ENCODE results near the gene SPPL3.

- TF ChIP-seq EZH2 (IDR thresholded peaks at IDR 0.05; ENCODE audit: borderline replicate concordance, low read length) (no peak), CTCF (conservative IDR thresholded peaks at IDR 0.05 in 1 of 2, IDR thresholded peaks at IDR 0.05 in 1 of 2; ENCODE audit: extremely low read depth in 1 of 2, insufficient read depth in 1 of 2, low read depth in 1 of 2, low read length in 2 of 2) (no peak)
Observed at GRCh38 chr12:120797677-120798642, 106.2 kb downstream of the SPPL3 start.

Data from mammary epithelial cell (primary cell).